HEK293 (cell line): Measurements from ENCODE around the gene MMS19.

Experiments
- YY1 ChIP-seq: fragments of 450-650 bp; formaldehyde crosslinking; IDR thresholded peaks from 2 replicates; pipeline ENCODE4 v1.5.1; 2018; ENCODE audit warnings: missing biosample characterization, missing genetic modification characterization
- ZNF266 ChIP-seq: fragments of 450-650 bp; formaldehyde crosslinking; IDR thresholded peaks from 2 replicates; pipeline ENCODE4 v1.5.1; 2016; ENCODE audit warnings: missing biosample characterization, missing genetic modification characterization, low read depth
- ZNF274 ChIP-seq, 2 experiments: fragments of 200-500 bp in 1 of 2; fragments of 450-650 bp in 1 of 2; sonication (Bioruptor generic) in 1 of 2; formaldehyde crosslinking in 1 of 2; IDR thresholded peaks; 2 replicates each; pipeline versions ENCODE4 v1.5.1 to v1.6.1; 2014 to 2016; ENCODE audit warnings: borderline replicate concordance in 1 of 2, inconsistent platforms in 1 of 2, low read length in 1 of 2, missing biosample characterization in 1 of 2, missing genetic modification characterization in 1 of 2
- ZNF623 ChIP-seq: fragments of 450-650 bp; formaldehyde crosslinking; IDR thresholded peaks from 2 replicates; pipeline ENCODE4 v1.5.1; 2016; ENCODE audit warnings: missing biosample characterization, missing genetic modification characterization
- ZNF677 ChIP-seq: fragments of 450-650 bp; IDR thresholded peaks from 2 replicates; pipeline ENCODE4 v1.5.0; 2018; ENCODE audit warnings: missing biosample characterization, mild to moderate bottlenecking, missing genetic modification characterization, moderate library complexity
- TF ChIP-seq, protein P1 (sequence below): fragments of 450-650 bp; formaldehyde crosslinking; IDR thresholded peaks from 2 replicates; pipeline ENCODE4 v1.5.1; 2016; ENCODE audit warnings: missing biosample characterization, missing genetic modification characterization
- TF ChIP-seq, protein P2 (sequence below): fragments of 450-650 bp; formaldehyde crosslinking; IDR thresholded peaks from 2 replicates; pipeline ENCODE4 v1.5.1; 2016; ENCODE audit warnings: missing biosample characterization, missing genetic modification characterization

- no peak for TF ChIP-seq YY1
- TF ChIP-seq ZNF677 (tag by site-specific recombination), result no peak
- TF ChIP-seq ZNF274 (IDR thresholded peaks at IDR 0.05; ENCODE audit: low read length), result no peak
- TF ChIP-seq ZNF274 (tag by site-specific recombination; IDR thresholded peaks at IDR 0.05; ENCODE audit: borderline replicate concordance), result no peak
- TF ChIP-seq, protein P1, sequence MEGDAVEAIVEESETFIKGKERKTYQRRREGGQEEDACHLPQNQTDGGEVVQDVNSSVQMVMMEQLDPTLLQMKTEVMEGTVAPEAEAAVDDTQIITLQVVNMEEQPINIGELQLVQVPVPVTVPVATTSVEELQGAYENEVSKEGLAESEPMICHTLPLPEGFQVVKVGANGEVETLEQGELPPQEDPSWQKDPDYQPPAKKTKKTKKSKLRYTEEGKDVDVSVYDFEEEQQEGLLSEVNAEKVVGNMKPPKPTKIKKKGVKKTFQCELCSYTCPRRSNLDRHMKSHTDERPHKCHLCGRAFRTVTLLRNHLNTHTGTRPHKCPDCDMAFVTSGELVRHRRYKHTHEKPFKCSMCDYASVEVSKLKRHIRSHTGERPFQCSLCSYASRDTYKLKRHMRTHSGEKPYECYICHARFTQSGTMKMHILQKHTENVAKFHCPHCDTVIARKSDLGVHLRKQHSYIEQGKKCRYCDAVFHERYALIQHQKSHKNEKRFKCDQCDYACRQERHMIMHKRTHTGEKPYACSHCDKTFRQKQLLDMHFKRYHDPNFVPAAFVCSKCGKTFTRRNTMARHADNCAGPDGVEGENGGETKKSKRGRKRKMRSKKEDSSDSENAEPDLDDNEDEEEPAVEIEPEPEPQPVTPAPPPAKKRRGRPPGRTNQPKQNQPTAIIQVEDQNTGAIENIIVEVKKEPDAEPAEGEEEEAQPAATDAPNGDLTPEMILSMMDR (tag by site-specific recombination), result no peak
- TF ChIP-seq, protein P2, sequence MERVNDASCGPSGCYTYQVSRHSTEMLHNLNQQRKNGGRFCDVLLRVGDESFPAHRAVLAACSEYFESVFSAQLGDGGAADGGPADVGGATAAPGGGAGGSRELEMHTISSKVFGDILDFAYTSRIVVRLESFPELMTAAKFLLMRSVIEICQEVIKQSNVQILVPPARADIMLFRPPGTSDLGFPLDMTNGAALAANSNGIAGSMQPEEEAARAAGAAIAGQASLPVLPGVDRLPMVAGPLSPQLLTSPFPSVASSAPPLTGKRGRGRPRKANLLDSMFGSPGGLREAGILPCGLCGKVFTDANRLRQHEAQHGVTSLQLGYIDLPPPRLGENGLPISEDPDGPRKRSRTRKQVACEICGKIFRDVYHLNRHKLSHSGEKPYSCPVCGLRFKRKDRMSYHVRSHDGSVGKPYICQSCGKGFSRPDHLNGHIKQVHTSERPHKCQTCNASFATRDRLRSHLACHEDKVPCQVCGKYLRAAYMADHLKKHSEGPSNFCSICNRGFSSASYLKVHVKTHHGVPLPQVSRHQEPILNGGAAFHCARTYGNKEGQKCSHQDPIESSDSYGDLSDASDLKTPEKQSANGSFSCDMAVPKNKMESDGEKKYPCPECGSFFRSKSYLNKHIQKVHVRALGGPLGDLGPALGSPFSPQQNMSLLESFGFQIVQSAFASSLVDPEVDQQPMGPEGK (tag by site-specific recombination), result no peak
- no peak for TF ChIP-seq ZNF266 (tag by site-specific recombination)
- TF ChIP-seq ZNF623 (tag by site-specific recombination), result no peak
These were observed 18.3 kb downstream of the MMS19 start for GRCh38 chr10:97479939-97480338.
